ENCODE measurements around the gene EIF5. TPM values are rescaled to one million over a fixed set of nuclear protein-coding genes. Genes with fewer than 3 reads are reported as not detected.

Gene EIF5
- total and polyA plus RNA-seq, 2 of the 4 experiments (the other 2 are of a cell fraction), result 181 to 241 TPM

- Histone ChIP-seq H2BK5ac (ENCODE audit: low read depth, low read length, poor library complexity, severe bottlenecking) (peak overlapping the region; percentile 84), H3K14ac (replicated peaks; ENCODE audit: low read depth, low read length) (peak overlapping the region; percentile 95), H3K23ac (ENCODE audit: low read depth, low read length) (peak overlapping the region; percentile 86), H3K9me1 (ENCODE audit: insufficient read depth, low read length) (peaks cover 9% of the 10 kb centered on the region), H3K27me3 (ENCODE audit: control insufficient read depth, insufficient read depth, low read length) (no peaks in the 10 kb centered on the region), H3K9ac (ENCODE audit: low read depth, low read length) (peak overlapping the region; percentile 26; the same call in 1 of the 2 replicates), H2AK5ac (ENCODE audit: low read depth, low read length) (peak overlapping the region; percentile 100), H3K27ac (ENCODE audit: insufficient read depth, low read length) (peak overlapping the region; percentile 37), H4K8ac (ENCODE audit: low read depth in 2 of 2, low read length in 2 of 2) (peak overlapping the region; percentile 92 to 97), H2AK9ac (replicated peaks; ENCODE audit: low read depth, low read length, poor library complexity) (peak overlapping the region; percentile 98), H4K5ac (ENCODE audit: low read depth, low read length) (peak overlapping the region; percentile 53), H3K4ac (ENCODE audit: low read depth, low read length) (peak overlapping the region; percentile 98), H4K91ac (ENCODE audit: insufficient read depth, low read depth, low read length) (peak overlapping the region; percentile 96), H3K18ac (ENCODE audit: low read depth, low read length) (peak overlapping the region; percentile 30; the same call in 1 of the 2 replicates), H3K4me1 (ENCODE audit: control insufficient read depth, insufficient read depth, low read length) (peaks cover 9% of the 10 kb centered on the region; the same call in 1 of the 2 replicates), H3K4me3 (ENCODE audit: insufficient read depth, low read depth, low read length) (no peak overlapping the region), H2BK15ac (ENCODE audit: low read depth, low read length) (peak overlapping the region; percentile 100), H4K20me1 (ENCODE audit: insufficient read depth, low read length) (no peaks in the 10 kb centered on the region), H3K9me3 (ENCODE audit: control insufficient read depth, insufficient read depth, low read length) (no peaks in the 10 kb centered on the region), H3K56ac (ENCODE audit: extremely low read depth, insufficient read depth, low read length) (peak overlapping the region; percentile 63), H2AFZ (replicated peaks; ENCODE audit: low read length, poor library complexity) (peak overlapping the region; percentile 89), H3K79me1 (ENCODE audit: low read depth in 1 of 2, low read length in 2 of 2) (peaks cover 0 to 3% of the 10 kb centered on the region in 2 experiments; a peak in 1 of 4 replicates), H2BK120ac (ENCODE audit: low read depth, low read length) (peak overlapping the region; percentile 94), H3K4me2 (ENCODE audit: low read depth, low read length) (no peak overlapping the region), H3K36me3 (ENCODE audit: control insufficient read depth, insufficient read depth, low read length) (no peaks in the 10 kb centered on the region), H2BK20ac (ENCODE audit: low read depth, low read length) (peak overlapping the region; percentile 97)
- in situ Hi-C loops (cut with MboI; ENCODE audit: low sequenced_read_pairs) (no loop called here), intact Hi-C loops (cut with micrococcal nuclease) (no loop called here), dilution Hi-C loops (cut with HindIII; ENCODE audit: low sequenced_read_pairs, unreplicated experiment) (no loop called here)
- POLR2A ChIA-PET (ENCODE audit: unreplicated experiment), result no interaction called here
- WGBS, 2 experiments (ENCODE audit: extremely low coverage in 2 of 2, insufficient read length in 1 of 2), result no CpG with 5 or more reads among the region's 11 CpGs
- CTCF ChIA-PET, result interaction anchor here (1.3 kb wide), 1 partner anchor 18 kb away, joined by 3 read pairs; no protein-coding TSS in a partner anchor
- no peak for TF ChIP-seq RFX5 (IDR thresholded peaks at IDR 0.05; ENCODE audit: low read depth, low read length)
- peak; percentile 47 for TF ChIP-seq MAFK (IDR thresholded peaks at IDR 0.05; ENCODE audit: low read depth, low read length)
- TF ChIP-seq MAZ (IDR thresholded peaks at IDR 0.05; ENCODE audit: borderline replicate concordance, low read depth, low read length), result peak; percentile 39; the same call in 1 of the 2 replicates
- TF ChIP-seq FOS (IDR thresholded peaks at IDR 0.05; ENCODE audit: low read depth, low read length), result peak; percentile 90
- TF ChIP-seq BHLHE40 (IDR thresholded peaks at IDR 0.05; ENCODE audit: low read depth, low read length), result no peak
- 0 out of 2 replicates have a peak, but pooled peaks have one; percentile 11 for TF ChIP-seq CEBPB (IDR thresholded peaks at IDR 0.05; ENCODE audit: low read depth, low read length)
- peak; percentile 49; the same call in 1 of the 2 replicates for TF ChIP-seq MXI1 (IDR thresholded peaks at IDR 0.05; ENCODE audit: borderline replicate concordance, low read depth, low read length)
- TF ChIP-seq RAD21 (IDR thresholded peaks at IDR 0.05; ENCODE audit: low read length), result 0 out of 2 replicates have a peak, but pooled peaks have one; percentile 9
- peak; percentile 20; the same call in 1 of the 2 replicates for TF ChIP-seq USF2 (IDR thresholded peaks at IDR 0.05; ENCODE audit: low read depth, low read length)
- BruUV-seq (replicated peaks), result no TSS peak
- peak; percentile 99 for ATAC-seq (ENCODE audit: low read depth)
- peak; percentile 97 for DNase-seq
Measured at GRCh38 chr14:103372552-103373304, 38.7 kb downstream of the EIF5 start.
